ENCODE data around the gene MAPK11.

- TF ChIP-seq CTCF (IDR thresholded peaks at IDR 0.05) (no peak), EZH2 (IDR thresholded peaks at IDR 0.05) (no peak)
These were observed 19.2 kb upstream of the MAPK11 start for GRCh38 chr22:50289151-50289941.
